Omental fat pad (tissue), 4 donors: Measurements from ENCODE around the gene TOR1B. TPM values are rescaled to one million over a fixed set of nuclear protein-coding genes. Genes with fewer than 3 reads are reported as not detected.

Experiments used
- ATAC-seq: fragments of 150-250 bp; one replicate; pipeline ENCODE4 v1.9.1; 2016; ENCODE audit warnings: mild to moderate bottlenecking, moderate library complexity; ENCODE audit not compliant: low FRiP score
- DNase-seq: peaks from one replicate; pipeline ENCODE4 v3.0.0-alpha.2; 2019; ENCODE audit warnings: low spot score
- total RNA-seq, 4 donors: library from RNA; depleted of rRNA; stranded (reverse); fragments of >200 nt; gene quantifications; one replicate each; pipeline ENCODE4 v1.1.0, GENCODE V29; 2016
- TF ChIP-seq, protein P1 (sequence below), 3 donors: fragments of 450-650 bp; IDR thresholded peaks; one replicate each; pipeline ENCODE4 v1.5.1; 2016 to 2017; ENCODE audit warnings: antibody characterized with exemption in 3 of 3, mild to moderate bottlenecking in 3 of 3, moderate library complexity in 2 of 3

The TOR1B gene
- total RNA-seq, 4 donors from 2014 or later: 19.0 to 37.2 (median 28.7) TPM

DNA sequence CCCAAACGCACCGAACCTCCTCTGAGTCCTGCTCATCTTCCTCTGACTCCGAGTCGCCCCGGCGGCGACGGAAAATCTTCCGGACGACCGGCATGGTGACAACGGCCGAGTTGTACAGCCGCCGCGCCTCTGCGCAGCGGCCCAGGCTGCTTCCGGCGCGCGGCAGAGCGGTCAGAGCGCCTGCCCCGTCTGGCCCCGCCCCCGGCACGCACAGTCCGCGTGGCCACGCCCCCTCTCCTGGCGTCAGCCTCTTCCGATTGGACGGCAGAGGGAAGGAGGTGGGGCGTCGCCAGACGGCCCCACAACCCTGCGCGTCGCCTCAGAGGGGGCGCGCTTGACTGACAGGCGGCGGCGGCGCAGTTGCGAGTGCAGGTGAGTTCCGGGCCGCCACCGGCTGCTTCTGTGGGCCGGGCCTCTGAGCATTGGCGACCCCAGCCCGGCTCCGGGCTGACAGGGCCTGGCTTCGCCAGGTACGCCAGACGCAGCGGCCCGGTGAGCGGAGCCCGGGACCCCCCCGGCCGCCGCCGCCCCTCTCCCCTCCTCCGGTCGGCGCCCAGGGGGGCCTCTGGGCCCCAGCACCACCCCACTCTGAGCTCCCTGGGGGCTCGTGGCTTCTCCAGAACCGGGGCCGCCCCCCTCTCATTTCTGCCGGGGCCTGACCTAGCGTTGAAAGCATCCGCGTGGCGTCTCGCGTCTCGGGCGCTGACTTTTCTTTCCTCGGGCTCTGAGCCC is 32.3 kb downstream of the TOR1B start, which contains the start of the genes C9orf78 and USP20:
TSS of gene C9orf78 (minus strand) at position 148 of the 732 bp plus-strand sequence. CDS start at position 94, 54 bp downstream.
TSS of gene USP20 (plus strand) at position 331 of the 732 bp plus-strand sequence. CDS start 17,098 bp downstream, outside the sequence.
- DNase-seq: peak; percentile 87
- ATAC-seq: peak; percentile 99
- TF ChIP-seq, protein P1, sequence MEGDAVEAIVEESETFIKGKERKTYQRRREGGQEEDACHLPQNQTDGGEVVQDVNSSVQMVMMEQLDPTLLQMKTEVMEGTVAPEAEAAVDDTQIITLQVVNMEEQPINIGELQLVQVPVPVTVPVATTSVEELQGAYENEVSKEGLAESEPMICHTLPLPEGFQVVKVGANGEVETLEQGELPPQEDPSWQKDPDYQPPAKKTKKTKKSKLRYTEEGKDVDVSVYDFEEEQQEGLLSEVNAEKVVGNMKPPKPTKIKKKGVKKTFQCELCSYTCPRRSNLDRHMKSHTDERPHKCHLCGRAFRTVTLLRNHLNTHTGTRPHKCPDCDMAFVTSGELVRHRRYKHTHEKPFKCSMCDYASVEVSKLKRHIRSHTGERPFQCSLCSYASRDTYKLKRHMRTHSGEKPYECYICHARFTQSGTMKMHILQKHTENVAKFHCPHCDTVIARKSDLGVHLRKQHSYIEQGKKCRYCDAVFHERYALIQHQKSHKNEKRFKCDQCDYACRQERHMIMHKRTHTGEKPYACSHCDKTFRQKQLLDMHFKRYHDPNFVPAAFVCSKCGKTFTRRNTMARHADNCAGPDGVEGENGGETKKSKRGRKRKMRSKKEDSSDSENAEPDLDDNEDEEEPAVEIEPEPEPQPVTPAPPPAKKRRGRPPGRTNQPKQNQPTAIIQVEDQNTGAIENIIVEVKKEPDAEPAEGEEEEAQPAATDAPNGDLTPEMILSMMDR (IDR thresholded peaks at IDR 0.05): no peak

DNA sequence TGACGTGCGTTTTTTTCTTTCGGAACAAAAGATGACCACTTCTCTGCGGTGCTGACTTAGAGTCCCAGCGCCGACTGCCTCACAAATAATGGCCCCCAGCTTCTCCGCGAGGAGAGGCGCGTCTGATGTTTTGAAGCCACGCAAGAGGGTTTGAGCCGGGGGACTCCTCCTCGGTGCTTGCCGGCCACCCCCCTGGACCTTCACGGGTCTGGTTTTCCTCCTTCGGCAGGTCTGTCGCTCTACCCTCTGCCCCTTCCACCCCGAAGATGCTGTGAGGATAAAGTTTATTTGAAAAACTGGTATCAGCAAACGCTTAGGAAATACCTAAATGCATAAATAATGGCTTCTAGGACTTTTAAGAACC is 32.9 kb downstream of the TOR1B start:
- TF ChIP-seq, protein P1 (IDR thresholded peaks at IDR 0.05): no peak
- ATAC-seq (no peak), DNase-seq (no peak)

GRCh38 chr9:129836311-129837007 is 33.5 kb downstream of the TOR1B start:
- DNase-seq (no peak), ATAC-seq (no peak)
- TF ChIP-seq, protein P1 (IDR thresholded peaks at IDR 0.05): no peak

- DNase-seq (no peak), ATAC-seq (no peak)
- TF ChIP-seq, protein P1 (IDR thresholded peaks at IDR 0.05): no peak
These were observed 35.8 kb downstream of the TOR1B start for GRCh38 chr9:129838707-129839259.

DNA sequence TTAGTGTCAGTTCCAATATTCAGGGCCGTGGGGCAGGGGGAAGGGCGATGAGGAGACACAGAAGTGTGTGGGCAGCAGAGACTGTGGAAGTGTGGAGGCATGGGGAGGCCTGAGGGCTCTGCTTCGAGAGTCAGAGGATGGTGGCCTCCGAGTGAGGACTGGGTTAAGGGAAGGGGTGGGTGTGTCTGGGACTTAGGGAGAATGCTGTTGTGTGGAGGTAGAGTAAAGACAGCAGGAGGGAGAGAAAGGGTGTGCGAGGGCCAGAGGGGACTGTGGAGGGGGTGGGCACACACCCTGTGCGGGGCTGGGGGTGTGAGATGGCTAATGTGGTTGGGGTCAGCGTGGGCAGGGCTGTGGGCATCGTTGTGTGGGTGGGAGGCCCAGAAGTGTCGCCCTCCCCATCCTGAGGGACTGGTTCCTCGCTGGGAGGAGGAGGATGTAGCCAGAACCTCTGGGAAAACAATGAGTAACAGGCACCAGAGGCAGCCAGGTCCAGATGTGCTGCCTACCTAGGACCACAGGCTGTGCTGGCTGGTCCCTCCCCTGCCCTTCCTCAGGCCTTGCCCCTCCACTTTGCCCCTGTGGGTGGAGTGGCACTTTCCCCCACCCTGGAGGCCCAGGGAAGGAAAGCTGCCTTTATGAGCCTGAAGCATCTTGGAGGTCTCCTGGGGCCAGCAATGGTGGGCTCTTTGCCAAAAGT is 36.5 kb downstream of the TOR1B start:
- DNase-seq: no peak
- no peak for ATAC-seq
- TF ChIP-seq, protein P1 (IDR thresholded peaks at IDR 0.05): no peak

DNA sequence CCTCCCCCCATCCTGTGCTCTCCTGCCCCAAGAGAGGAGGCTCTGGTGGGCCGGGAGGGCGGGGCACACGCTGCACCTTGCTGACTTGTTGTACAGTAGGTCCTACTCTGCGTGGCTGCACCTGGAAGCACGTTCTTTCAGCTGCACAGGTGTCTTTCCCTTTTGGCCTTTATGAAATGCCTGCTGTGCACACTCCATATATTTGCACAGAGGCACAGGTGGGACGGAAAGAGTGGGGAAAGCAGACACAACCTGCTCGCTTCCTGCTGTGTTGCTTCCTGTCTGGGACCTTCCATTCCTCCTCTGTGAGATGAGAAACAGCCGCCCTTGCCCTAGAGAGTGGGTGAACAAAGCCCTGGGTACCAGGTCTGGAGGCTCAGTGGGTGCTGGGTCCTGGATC is 37.0 kb downstream of the TOR1B start:
- no peak for DNase-seq
- TF ChIP-seq, protein P1 (IDR thresholded peaks at IDR 0.05): no peak
- ATAC-seq: no peak
